ENCODE results near the gene NFATC2. TPM values are rescaled to one million over a fixed set of nuclear protein-coding genes. Genes with fewer than 3 reads are reported as not detected.

NFATC2 gene
- total RNA-seq, 2 donors from 2014 or later: 5.8 to 7.3 TPM

DNA sequence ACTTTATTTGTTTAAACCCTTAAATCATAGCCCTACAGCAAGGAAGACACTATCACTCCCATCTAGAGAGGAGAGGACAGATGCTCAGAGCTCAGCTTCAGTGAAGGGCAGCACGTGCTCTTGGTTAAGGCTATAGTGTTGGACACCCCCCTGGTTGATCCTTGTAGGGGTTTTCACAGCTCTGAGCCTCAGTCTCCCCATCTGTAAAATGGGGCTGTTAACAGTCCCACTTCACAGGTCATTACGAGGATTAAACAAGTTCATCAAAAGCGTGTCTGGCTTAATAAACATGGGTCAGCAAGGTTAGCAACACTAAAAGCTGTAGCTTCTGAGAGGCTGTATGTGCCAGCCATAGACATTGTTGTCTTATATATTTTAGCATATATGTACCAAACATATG, 82.4 kb downstream of the NFATC2 start:
- H3K9me3 ChIP-seq: no peaks in the 10 kb centered on the region
- intact Hi-C loops (cut with DNase I): no loop called here
- H3K4me1 ChIP-seq: peaks cover 11% of the 10 kb centered on the region
- no peak overlapping the region for H3K4me3 ChIP-seq
- no peak overlapping the region for H3K27ac ChIP-seq
- TF ChIP-seq, protein P1, sequence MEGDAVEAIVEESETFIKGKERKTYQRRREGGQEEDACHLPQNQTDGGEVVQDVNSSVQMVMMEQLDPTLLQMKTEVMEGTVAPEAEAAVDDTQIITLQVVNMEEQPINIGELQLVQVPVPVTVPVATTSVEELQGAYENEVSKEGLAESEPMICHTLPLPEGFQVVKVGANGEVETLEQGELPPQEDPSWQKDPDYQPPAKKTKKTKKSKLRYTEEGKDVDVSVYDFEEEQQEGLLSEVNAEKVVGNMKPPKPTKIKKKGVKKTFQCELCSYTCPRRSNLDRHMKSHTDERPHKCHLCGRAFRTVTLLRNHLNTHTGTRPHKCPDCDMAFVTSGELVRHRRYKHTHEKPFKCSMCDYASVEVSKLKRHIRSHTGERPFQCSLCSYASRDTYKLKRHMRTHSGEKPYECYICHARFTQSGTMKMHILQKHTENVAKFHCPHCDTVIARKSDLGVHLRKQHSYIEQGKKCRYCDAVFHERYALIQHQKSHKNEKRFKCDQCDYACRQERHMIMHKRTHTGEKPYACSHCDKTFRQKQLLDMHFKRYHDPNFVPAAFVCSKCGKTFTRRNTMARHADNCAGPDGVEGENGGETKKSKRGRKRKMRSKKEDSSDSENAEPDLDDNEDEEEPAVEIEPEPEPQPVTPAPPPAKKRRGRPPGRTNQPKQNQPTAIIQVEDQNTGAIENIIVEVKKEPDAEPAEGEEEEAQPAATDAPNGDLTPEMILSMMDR (IDR thresholded peaks at IDR 0.05): no peak
- no peak overlapping the region for H3K9ac ChIP-seq (ENCODE audit: low read depth in 2 of 2, low read length in 2 of 2)
- H3K36me3 ChIP-seq: no peaks in the 10 kb centered on the region
- H3K27me3 ChIP-seq: no peaks in the 10 kb centered on the region
- DNase-seq: no peak

DNA sequence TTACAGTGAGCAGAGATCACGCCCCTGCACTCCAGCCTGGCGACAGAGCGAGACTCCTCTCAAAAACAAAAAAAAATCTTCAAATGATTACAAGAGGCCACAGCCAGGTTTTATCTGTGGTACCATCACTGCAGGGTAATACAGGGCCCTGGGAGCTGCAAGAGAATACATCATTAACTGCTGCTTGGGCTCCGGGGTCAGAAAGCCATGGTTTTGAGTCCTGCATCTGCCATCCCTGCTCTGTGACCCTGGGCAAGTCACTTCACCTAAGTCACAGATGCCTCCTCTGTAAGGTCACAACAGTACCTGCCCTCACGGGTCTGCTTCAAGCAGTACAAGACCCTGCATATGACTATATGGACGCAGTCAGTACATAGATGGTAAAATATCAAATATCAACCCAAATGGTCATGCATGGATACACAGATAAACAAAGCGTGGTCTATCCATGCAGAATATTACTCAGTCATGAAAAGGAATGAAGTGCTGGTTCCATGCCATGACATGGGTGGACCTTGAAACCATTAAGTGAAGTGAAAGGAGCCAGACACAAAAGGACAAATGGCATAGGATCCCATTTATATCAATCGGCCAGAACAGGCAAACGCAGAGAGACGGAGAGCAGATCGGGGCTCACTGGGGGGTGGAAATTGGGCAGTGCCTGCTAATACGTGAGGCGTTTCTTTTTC, 83.6 kb downstream of the NFATC2 start:
- Histone ChIP-seq H3K4me3 (no peak overlapping the region), H3K36me3 (no peaks in the 10 kb centered on the region)
- intact Hi-C loops (cut with DNase I): no loop called here

GRCh38 chr20:51457533-51457932, 85.0 kb downstream of the NFATC2 start:
- DNase-seq: peak; percentile 71
- Histone ChIP-seq H3K27me3 (no peaks in the 10 kb centered on the region), H3K4me3 (no peak overlapping the region), H3K4me1 (peaks cover 11% of the 10 kb centered on the region), H3K9me3 (no peaks in the 10 kb centered on the region), H3K9ac (ENCODE audit: low read depth in 2 of 2, low read length in 2 of 2) (no peak overlapping the region), H3K27ac (no peak overlapping the region), H3K36me3 (no peaks in the 10 kb centered on the region)
- intact Hi-C loops (cut with DNase I): no loop called here
- TF ChIP-seq, protein P1 (IDR thresholded peaks at IDR 0.05): no peak

More for the DNA sequence above, 83.6 kb downstream of the NFATC2 start:
- H3K9ac ChIP-seq (ENCODE audit: low read depth in 2 of 2, low read length in 2 of 2): no peak overlapping the region
- peaks cover 11% of the 10 kb centered on the region for H3K4me1 ChIP-seq
- no peaks in the 10 kb centered on the region for H3K9me3 ChIP-seq
- H3K27me3 ChIP-seq: no peaks in the 10 kb centered on the region
- no peak for DNase-seq
- H3K27ac ChIP-seq: no peak overlapping the region
- TF ChIP-seq, protein P1 (IDR thresholded peaks at IDR 0.05): no peak

GRCh38 chr20:51456511-51457509, 85.7 kb downstream of the NFATC2 start:
- intact Hi-C loops (cut with DNase I): no loop called here
- peak; percentile 95 for DNase-seq
- H3K27me3 ChIP-seq: no peaks in the 10 kb centered on the region
- H3K9ac ChIP-seq (ENCODE audit: low read depth in 2 of 2, low read length in 2 of 2): peak overlapping the region in 1 of 2 donors; percentile 12
- TF ChIP-seq, protein P1 (IDR thresholded peaks at IDR 0.05): no peak
- no peaks in the 10 kb centered on the region for H3K9me3 ChIP-seq
- peak overlapping the region; percentile 60 for H3K27ac ChIP-seq
- peaks cover 11% of the 10 kb centered on the region for H3K4me1 ChIP-seq
- no peak overlapping the region for H3K4me3 ChIP-seq
- no peaks in the 10 kb centered on the region for H3K36me3 ChIP-seq

GRCh38 chr20:51454250-51454865, 88.2 kb downstream of the NFATC2 start:
- no peaks in the 10 kb centered on the region for H3K27me3 ChIP-seq
- no peaks in the 10 kb centered on the region for H3K36me3 ChIP-seq
- no peaks in the 10 kb centered on the region for H3K9me3 ChIP-seq
- H3K4me1 ChIP-seq: peaks cover 11% of the 10 kb centered on the region
- H3K9ac ChIP-seq (ENCODE audit: low read depth in 2 of 2, low read length in 2 of 2): no peak overlapping the region
- TF ChIP-seq, protein P1 (IDR thresholded peaks at IDR 0.05): no peak
- DNase-seq: no peak
- intact Hi-C loops (cut with DNase I): no loop called here
- H3K4me3 ChIP-seq: no peak overlapping the region
- H3K27ac ChIP-seq: no peak overlapping the region
